HEK293T (cell line): ENCODE data around the gene RAB6B.

Source experiments
- CTCF ChIA-PET: fragments of 350-600 bp; formaldehyde crosslinking; extraction: SDS; loops from one replicate; lab custom pipeline; 2021; ENCODE audit warnings: antibody characterized with exemption, inconsistent platforms; lab: Yijun Ruan, JAX
- POLR2A ChIA-PET: fragments of 350-600 bp; formaldehyde crosslinking; extraction: SDS; loops from one replicate; lab custom pipeline; 2020; ENCODE audit warnings: antibody characterized with exemption, inconsistent platforms; lab: Yijun Ruan, JAX
- DNase-seq: peaks from one replicate; pipeline ENCODE4 v3.0.0; 2012; ENCODE audit warnings: mixed read lengths; ENCODE audit errors: extremely low spot score
- ARNT ChIP-seq: fragments of 450-650 bp; IDR thresholded peaks from 2 replicates; pipeline ENCODE4 v1.6.1; 2017; ENCODE audit warnings: mild to moderate bottlenecking
- BHLHE40 ChIP-seq: fragments of 450-650 bp; IDR thresholded peaks from 2 replicates; pipeline ENCODE4 v1.6.1; 2016; ENCODE audit warnings: mild to moderate bottlenecking, moderate library complexity, borderline replicate concordance
- CTBP1 ChIP-seq: fragments of 450-650 bp; IDR thresholded peaks from 2 replicates; pipeline ENCODE4 v1.6.1; 2016; ENCODE audit warnings: borderline replicate concordance
- ELF4 ChIP-seq: fragments of 450-650 bp; IDR thresholded peaks from 2 replicates; pipeline ENCODE4 v1.6.1; 2017; ENCODE audit warnings: antibody characterized with exemption
- FOXA1 ChIP-seq: fragments of 450-650 bp; IDR thresholded peaks from 2 replicates; pipeline ENCODE4 v1.6.1; 2016; ENCODE audit warnings: mild to moderate bottlenecking
- FOXK2 ChIP-seq: fragments of 450-650 bp; IDR thresholded peaks from 2 replicates; pipeline ENCODE4 v1.6.1; 2016; ENCODE audit warnings: mild to moderate bottlenecking
- FOXM1 ChIP-seq: fragments of 450-650 bp; IDR thresholded peaks from 2 replicates; pipeline ENCODE4 v1.6.1; 2017; ENCODE audit warnings: mild to moderate bottlenecking, borderline replicate concordance
- HDGF ChIP-seq: fragments of 450-650 bp; IDR thresholded peaks from 2 replicates; pipeline ENCODE4 v1.6.1; 2017; ENCODE audit warnings: antibody characterized with exemption, borderline replicate concordance
- L3MBTL2 ChIP-seq: fragments of 450-650 bp; conservative IDR thresholded peaks from 2 replicates; pipeline ENCODE4 v1.6.1; 2016; ENCODE audit warnings: mild to moderate bottlenecking
- LEF1 ChIP-seq: fragments of 450-650 bp; IDR thresholded peaks from 2 replicates; pipeline ENCODE4 v1.6.1; 2017; ENCODE audit warnings: mild to moderate bottlenecking, borderline replicate concordance
- NFRKB ChIP-seq: fragments of 450-650 bp; IDR thresholded peaks from 2 replicates; pipeline ENCODE4 v1.6.1; 2016; ENCODE audit warnings: mild to moderate bottlenecking, moderate library complexity
- PKNOX1 ChIP-seq: fragments of 450-650 bp; IDR thresholded peaks from 2 replicates; pipeline ENCODE4 v1.6.1; 2016
- SP1 ChIP-seq: fragments of 450-650 bp; IDR thresholded peaks from 2 replicates; pipeline ENCODE4 v1.6.1; 2017
- SUZ12 ChIP-seq: fragments of 450-650 bp; IDR thresholded peaks from 2 replicates; pipeline ENCODE4 v1.6.1; 2016; ENCODE audit warnings: mild to moderate bottlenecking
- TARDBP ChIP-seq: fragments of 450-650 bp; IDR thresholded peaks from 2 replicates; pipeline ENCODE4 v1.6.1; 2016
- ZNF384 ChIP-seq: fragments of 450-650 bp; IDR thresholded peaks from 2 replicates; pipeline ENCODE4 v1.6.1; 2016

RAB6B gene

GRCh38 chr3:133869586-133869985 is 26.1 kb downstream of the RAB6B start:
- ChIA-PET POLR2A (no interaction called here), CTCF (interaction anchor here (0.6 kb wide), 1 partner anchor 20 kb away, joined by 3 read pairs; no protein-coding TSS in a partner anchor)
- TF ChIP-seq NFRKB: no peak
- no peak for TF ChIP-seq SP1
- no peak for TF ChIP-seq L3MBTL2
- TF ChIP-seq LEF1: no peak
- TF ChIP-seq BHLHE40: no peak
- TF ChIP-seq ELF4: no peak
- no peak for TF ChIP-seq ZNF384
- TF ChIP-seq FOXK2: no peak
- no peak for TF ChIP-seq FOXM1
- TF ChIP-seq HDGF: no peak
- no peak for TF ChIP-seq SUZ12
- no peak for TF ChIP-seq ARNT
- TF ChIP-seq PKNOX1: no peak
- no peak for TF ChIP-seq TARDBP
- no peak for DNase-seq

GRCh38 chr3:133868758-133869475 is 26.8 kb downstream of the RAB6B start:
- POLR2A ChIA-PET: no interaction called here
- no peak for TF ChIP-seq ARNT
- TF ChIP-seq BHLHE40: no peak
- TF ChIP-seq ELF4: no peak
- no peak for TF ChIP-seq SUZ12
- CTCF ChIA-PET: interaction anchor here (0.6 kb wide), 1 partner anchor 21 kb away, joined by 3 read pairs; no protein-coding TSS in a partner anchor
- no peak for DNase-seq

- POLR2A ChIA-PET: no interaction called here
- CTCF ChIA-PET: no interaction called here
- DNase-seq: no peak
- TF ChIP-seq NFRKB (no peak), CTBP1 (no peak), LEF1 (no peak), SP1 (no peak), SUZ12 (no peak), ELF4 (no peak), HDGF (no peak), PKNOX1 (no peak), TARDBP (no peak), ZNF384 (no peak), FOXA1 (no peak), FOXK2 (no peak), ARNT (no peak), L3MBTL2 (no peak), BHLHE40 (no peak), FOXM1 (no peak)
These were observed 27.5 kb downstream of the RAB6B start for GRCh38 chr3:133868186-133868585.

GRCh38 chr3:133866141-133866540 is 29.5 kb downstream of the RAB6B start:
- POLR2A ChIA-PET: no interaction called here
- no peak for DNase-seq
- TF ChIP-seq BHLHE40: no peak
- TF ChIP-seq ARNT: no peak
- TF ChIP-seq PKNOX1: no peak
- CTCF ChIA-PET: no interaction called here

- DNase-seq: no peak
- TF ChIP-seq ELF4: no peak
- TF ChIP-seq FOXA1: no peak
- no peak for TF ChIP-seq FOXM1
- no peak for TF ChIP-seq SP1
- TF ChIP-seq BHLHE40: no peak
- TF ChIP-seq TARDBP: no peak
- no peak for TF ChIP-seq PKNOX1
- no peak for TF ChIP-seq CTBP1
- no peak for TF ChIP-seq NFRKB
- no peak for TF ChIP-seq HDGF
- no peak for TF ChIP-seq LEF1
- no peak for TF ChIP-seq ZNF384
- no peak for TF ChIP-seq FOXK2
- no peak for TF ChIP-seq ARNT
- TF ChIP-seq L3MBTL2: no peak
- no peak for TF ChIP-seq SUZ12
- ChIA-PET POLR2A (no interaction called here), CTCF (no interaction called here)
These were observed 30.4 kb downstream of the RAB6B start for GRCh38 chr3:133865136-133865855.
